ENCODE measurements around the gene VASN.

DNA sequence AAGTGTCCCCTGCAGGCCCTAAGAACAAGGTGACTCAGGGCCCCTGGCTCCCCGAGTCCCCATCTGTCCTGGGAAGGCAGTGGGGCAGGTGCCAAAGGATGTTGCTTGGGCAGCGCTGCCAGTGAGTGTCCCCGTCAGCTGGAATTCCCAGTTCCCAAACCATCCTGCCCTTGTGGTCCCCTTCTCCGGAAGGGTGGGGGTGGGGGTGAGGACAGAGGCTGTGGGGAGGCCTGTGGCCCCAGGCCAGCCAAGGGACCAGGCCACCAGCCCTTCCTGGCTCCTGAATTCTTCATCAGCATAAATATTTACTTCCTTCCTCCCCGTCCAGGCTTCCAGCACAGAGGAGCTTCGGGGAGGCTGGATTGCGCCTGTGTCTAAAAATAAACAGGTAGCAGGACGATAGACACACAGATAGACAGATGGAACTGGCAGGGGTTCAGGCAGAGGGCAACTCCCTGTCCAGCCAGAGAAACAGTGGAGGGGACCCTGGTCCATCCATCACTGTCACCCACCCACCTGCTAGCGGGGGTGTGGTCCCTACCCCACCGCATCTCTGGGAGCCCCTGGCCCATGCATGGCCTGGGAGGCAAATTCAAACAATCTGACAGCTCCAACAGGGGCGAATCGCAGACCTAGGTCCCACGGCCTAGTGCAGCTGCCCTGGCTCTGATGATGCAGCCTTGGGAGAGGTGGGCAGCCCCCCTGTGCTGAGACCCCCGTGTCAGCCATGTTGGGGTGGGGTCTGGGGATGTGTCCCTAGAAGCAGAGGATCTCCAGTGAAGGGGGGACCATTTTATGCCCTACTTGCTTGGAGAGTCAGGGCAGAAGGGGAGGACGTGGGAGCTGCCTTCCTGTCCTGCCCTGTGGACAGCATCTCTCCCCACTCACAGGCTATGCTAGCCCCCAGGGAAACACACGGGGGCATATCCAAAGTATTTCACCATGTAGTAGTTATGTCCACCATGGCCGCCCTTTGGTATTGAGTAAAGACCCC lies 42.6 kb upstream of the VASN start:
- TF ChIP-seq, protein P1, sequence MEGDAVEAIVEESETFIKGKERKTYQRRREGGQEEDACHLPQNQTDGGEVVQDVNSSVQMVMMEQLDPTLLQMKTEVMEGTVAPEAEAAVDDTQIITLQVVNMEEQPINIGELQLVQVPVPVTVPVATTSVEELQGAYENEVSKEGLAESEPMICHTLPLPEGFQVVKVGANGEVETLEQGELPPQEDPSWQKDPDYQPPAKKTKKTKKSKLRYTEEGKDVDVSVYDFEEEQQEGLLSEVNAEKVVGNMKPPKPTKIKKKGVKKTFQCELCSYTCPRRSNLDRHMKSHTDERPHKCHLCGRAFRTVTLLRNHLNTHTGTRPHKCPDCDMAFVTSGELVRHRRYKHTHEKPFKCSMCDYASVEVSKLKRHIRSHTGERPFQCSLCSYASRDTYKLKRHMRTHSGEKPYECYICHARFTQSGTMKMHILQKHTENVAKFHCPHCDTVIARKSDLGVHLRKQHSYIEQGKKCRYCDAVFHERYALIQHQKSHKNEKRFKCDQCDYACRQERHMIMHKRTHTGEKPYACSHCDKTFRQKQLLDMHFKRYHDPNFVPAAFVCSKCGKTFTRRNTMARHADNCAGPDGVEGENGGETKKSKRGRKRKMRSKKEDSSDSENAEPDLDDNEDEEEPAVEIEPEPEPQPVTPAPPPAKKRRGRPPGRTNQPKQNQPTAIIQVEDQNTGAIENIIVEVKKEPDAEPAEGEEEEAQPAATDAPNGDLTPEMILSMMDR (IDR thresholded peaks at IDR 0.05) = no peak
- no peak for TF ChIP-seq POLR2AphosphoS5 (IDR thresholded peaks at IDR 0.05)
- no peak for TF ChIP-seq POLR2A (IDR thresholded peaks at IDR 0.05)

Data from breast epithelium (tissue), 3 donors.